HepG2 (cell line): Measurements from ENCODE around the gene RAB6A. TPM values are rescaled to one million over a fixed set of nuclear protein-coding genes. Genes with fewer than 3 reads are reported as not detected.

Experiments
- ARID2 ChIP-seq: sonication (generic); formaldehyde crosslinking; IDR thresholded peaks from 2 replicates; pipeline ENCODE4 v1.8.1; 2022; ENCODE audit warnings: mild to moderate bottlenecking, missing genetic modification reagents, borderline replicate concordance
- BATF2 ChIP-seq: sonication (generic); formaldehyde crosslinking; IDR thresholded peaks from 2 replicates; pipeline ENCODE4 v1.8.0; 2022; ENCODE audit warnings: mild to moderate bottlenecking, missing genetic modification reagents, moderate library complexity
- EED ChIP-seq: sonication (generic); formaldehyde crosslinking; IDR thresholded peaks from 2 replicates; pipeline ENCODE4 v1.5.0; 2020; ENCODE audit warnings: mild to moderate bottlenecking, missing genetic modification reagents
- ETV5 ChIP-seq: IDR thresholded peaks from 2 replicates; pipeline ENCODE4 v1.6.1; 2018; ENCODE audit warnings: missing biosample characterization, missing genetic modification reagents, inconsistent platforms, borderline replicate concordance
- ETV6 ChIP-seq: sonication (generic); formaldehyde crosslinking; conservative IDR thresholded peaks from 2 replicates; pipeline ENCODE4 v1.4.0; 2020; ENCODE audit warnings: missing genetic modification reagents
- HNRNPK ChIP-seq: fragments of 200-400 bp; formaldehyde crosslinking; IDR thresholded peaks from 2 replicates; pipeline ENCODE4 v1.6.1; 2018; ENCODE audit warnings: low read length, low read depth, moderate library complexity, mild to moderate bottlenecking; ENCODE audit not compliant: poor library complexity, severe bottlenecking
- JUND ChIP-seq: sonication (generic); formaldehyde crosslinking; IDR thresholded peaks from 2 replicates; pipeline ENCODE4 v1.8.0; 2022; ENCODE audit warnings: mild to moderate bottlenecking, missing genetic modification reagents
- LCORL ChIP-seq, 2 experiments: fragments of 450-650 bp in 1 of 2; sonication (generic) in 1 of 2; formaldehyde crosslinking in 1 of 2; IDR thresholded peaks; 2 replicates each; pipeline versions ENCODE4 v1.5.0 to v1.6.1; 2017 to 2020; ENCODE audit warnings: antibody characterized with exemption in 1 of 2, missing genetic modification reagents in 1 of 2
- MIER3 ChIP-seq: IDR thresholded peaks from 2 replicates; pipeline ENCODE4 v1.6.1; 2016; ENCODE audit warnings: missing compliant biosample characterization, borderline replicate concordance
- MTF2 ChIP-seq: sonication (generic); formaldehyde crosslinking; IDR thresholded peaks from 2 replicates; pipeline ENCODE4 v1.5.0; 2020; ENCODE audit warnings: missing genetic modification reagents, borderline replicate concordance
- SNAI1 ChIP-seq: sonication (generic); formaldehyde crosslinking; IDR thresholded peaks from 2 replicates; pipeline ENCODE4 v1.5.0; 2020; ENCODE audit warnings: mild to moderate bottlenecking, missing genetic modification reagents, borderline replicate concordance
- SNRNP70 ChIP-seq: fragments of 200-400 bp; formaldehyde crosslinking; IDR thresholded peaks from 2 replicates; pipeline ENCODE4 v1.6.1; 2017; ENCODE audit warnings: mild to moderate bottlenecking, low read depth, low read length, moderate library complexity
- SOX5 ChIP-seq: IDR thresholded peaks from 2 replicates; pipeline ENCODE4 v1.6.1; 2016; ENCODE audit warnings: borderline replicate concordance
- SYNCRIP ChIP-seq: fragments of 200-400 bp; formaldehyde crosslinking; IDR thresholded peaks from 2 replicates; pipeline ENCODE4 v1.6.1; 2018; ENCODE audit warnings: mild to moderate bottlenecking, low read depth, low read length; ENCODE audit not compliant: insufficient read depth
- TBX2 ChIP-seq: sonication (generic); formaldehyde crosslinking; IDR thresholded peaks from 2 replicates; pipeline ENCODE4 v1.5.0; 2020; ENCODE audit warnings: missing genetic modification reagents, mild to moderate bottlenecking, borderline replicate concordance
- ZEB1 ChIP-seq: IDR thresholded peaks from 2 replicates; pipeline ENCODE4 v1.6.1; 2012; ENCODE audit warnings: mild to moderate bottlenecking, low read depth, inconsistent platforms; ENCODE audit not compliant: insufficient replicate concordance
- ZFP36 ChIP-seq: fragments of 150-350 bp; IDR thresholded peaks from 2 replicates; pipeline ENCODE4 v1.6.1; 2018; ENCODE audit warnings: borderline replicate concordance, low read length, low read depth; ENCODE audit not compliant: partially characterized antibody
- ZNF20 ChIP-seq: sonication (generic); formaldehyde crosslinking; IDR thresholded peaks from 2 replicates; pipeline ENCODE4 v1.4.0; 2020; ENCODE audit warnings: mild to moderate bottlenecking, moderate library complexity, missing genetic modification reagents
- ZNF205 ChIP-seq: IDR thresholded peaks from 2 replicates; pipeline ENCODE4 v1.6.1; 2018; ENCODE audit warnings: missing biosample characterization, missing genetic modification reagents
- ZNF225 ChIP-seq: sonication (generic); formaldehyde crosslinking; IDR thresholded peaks from 2 replicates; pipeline ENCODE4 v1.4.0; 2020; ENCODE audit warnings: mild to moderate bottlenecking, missing genetic modification reagents
- ZNF317 ChIP-seq: sonication (generic); formaldehyde crosslinking; IDR thresholded peaks from 2 replicates; pipeline ENCODE4 v1.5.0; 2020; ENCODE audit warnings: mild to moderate bottlenecking, missing genetic modification reagents
- ZNF446 ChIP-seq: sonication (generic); formaldehyde crosslinking; IDR thresholded peaks from 2 replicates; pipeline ENCODE4 v1.5.0; 2020; ENCODE audit warnings: mild to moderate bottlenecking, missing genetic modification reagents
- ZNF569 ChIP-seq: sonication (generic); formaldehyde crosslinking; IDR thresholded peaks from 2 replicates; pipeline ENCODE4 v1.5.0; 2020; ENCODE audit warnings: mild to moderate bottlenecking, missing genetic modification reagents, moderate library complexity, borderline replicate concordance
- ZNF670 ChIP-seq: sonication (generic); formaldehyde crosslinking; IDR thresholded peaks from 2 replicates; pipeline ENCODE4 v1.8.0; 2022; ENCODE audit warnings: mild to moderate bottlenecking, missing genetic modification reagents, borderline replicate concordance
- ZNF75D ChIP-seq: sonication (generic); formaldehyde crosslinking; IDR thresholded peaks from 2 replicates; pipeline ENCODE4 v1.8.1; 2023; ENCODE audit warnings: missing genetic modification reagents, mild to moderate bottlenecking, borderline replicate concordance
- ZNF761 ChIP-seq: sonication (generic); formaldehyde crosslinking; conservative IDR thresholded peaks from 2 replicates; pipeline ENCODE4 v1.4.0; 2020; ENCODE audit warnings: mild to moderate bottlenecking, missing genetic modification reagents
- ZSCAN12 ChIP-seq: sonication (generic); formaldehyde crosslinking; IDR thresholded peaks from 2 replicates; pipeline ENCODE4 v1.9.0; 2021; ENCODE audit warnings: mild to moderate bottlenecking, missing genetic modification reagents
- ZSCAN25 ChIP-seq: sonication (generic); formaldehyde crosslinking; IDR thresholded peaks from 2 replicates; pipeline ENCODE4 v1.8.0; 2022; ENCODE audit warnings: mild to moderate bottlenecking, missing genetic modification reagents
- polyA plus RNA-seq, 8 experiments: library from polyadenylated mRNA; depleted of rRNA in 3 of 8; stranded (reverse) in 7 of 8; unstranded in 1 of 8; fragments of >200 nt; fragmentation: Illumina TruSeq in 4 of 8; extraction: Trizol in 4 of 8; gene quantifications; 2 replicates each; pipeline versions ENCODE4 v1.2.1 to v1.2.3, GENCODE V29; 2011 to 2016; ENCODE audit warnings: low read depth in 4 of 8, missing spikeins in 1 of 8, mixed read lengths in 1 of 8; ENCODE audit not compliant: insufficient read depth in 1 of 8
- total RNA-seq, 5 experiments: library from RNA; depleted of rRNA; stranded (reverse); fragments of >200 nt; fragmentation: Illumina TruSeq; extraction: Trizol; gene quantifications; 2 replicates each; pipeline ENCODE4 v1.2.3, GENCODE V29; 2016; ENCODE audit warnings: low read depth in 1 of 5
- TF ChIP-seq, protein P1 (sequence below): fragments of 450-650 bp; IDR thresholded peaks from 2 replicates; pipeline ENCODE4 v1.6.1; 2016

The RAB6A gene
- total and polyA plus RNA-seq, 2 of the 13 experiments (the other 11 are each of a cell fraction or from before 2014, with no cell fraction given): 74.3 to 121 TPM

- TF ChIP-seq, protein P1, sequence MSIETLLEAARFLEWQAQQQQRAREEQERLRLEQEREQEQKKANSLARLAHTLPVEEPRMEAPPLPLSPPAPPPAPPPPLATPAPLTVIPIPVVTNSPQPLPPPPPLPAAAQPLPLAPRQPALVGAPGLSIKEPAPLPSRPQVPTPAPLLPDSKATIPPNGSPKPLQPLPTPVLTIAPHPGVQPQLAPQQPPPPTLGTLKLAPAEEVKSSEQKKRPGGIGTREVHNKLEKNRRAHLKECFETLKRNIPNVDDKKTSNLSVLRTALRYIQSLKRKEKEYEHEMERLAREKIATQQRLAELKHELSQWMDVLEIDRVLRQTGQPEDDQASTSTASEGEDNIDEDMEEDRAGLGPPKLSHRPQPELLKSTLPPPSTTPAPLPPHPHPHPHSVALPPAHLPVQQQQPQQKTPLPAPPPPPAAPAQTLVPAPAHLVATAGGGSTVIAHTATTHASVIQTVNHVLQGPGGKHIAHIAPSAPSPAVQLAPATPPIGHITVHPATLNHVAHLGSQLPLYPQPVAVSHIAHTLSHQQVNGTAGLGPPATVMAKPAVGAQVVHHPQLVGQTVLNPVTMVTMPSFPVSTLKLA: peak; percentile 76
- TF ChIP-seq SYNCRIP (no peak), EED (CRISPR knock-in tag) (no peak), ETV5 (CRISPR knock-in tag) (peak; percentile 16; the same call in 1 of the 2 replicates), ZNF446 (CRISPR knock-in tag) (no peak), ZNF670 (CRISPR knock-in tag) (peak; percentile 39; the same call in 1 of the 2 replicates), ZNF317 (CRISPR knock-in tag) (peak; percentile 81), TBX2 (CRISPR knock-in tag) (peak; percentile 77), ZFP36 (no peak), ZNF75D (CRISPR knock-in tag) (no peak), HNRNPK (no peak), ZNF20 (CRISPR knock-in tag) (no peak), ARID2 (CRISPR knock-in tag) (no peak), SNAI1 (no peak), ZNF205 (CRISPR knock-in tag) (no peak), ZNF761 (CRISPR knock-in tag) (0 out of 2 replicates have a peak, but pooled peaks have one; percentile 38), ETV6 (CRISPR knock-in tag) (peak; percentile 49; the same call in 1 of the 2 replicates), SOX5 (CRISPR knock-in tag) (peak; percentile 61; the same call in 1 of the 2 replicates), ZNF569 (no peak), ZSCAN25 (CRISPR knock-in tag) (no peak; the same call in 1 of the 2 replicates), BATF2 (CRISPR knock-in tag) (no peak), ZEB1 (no peak), SNRNP70 (no peak), ZNF225 (CRISPR knock-in tag) (0 out of 2 replicates have a peak, but pooled peaks have one; percentile 51), MIER3 (peak; percentile 72; the same call in 1 of the 2 replicates), MTF2 (CRISPR knock-in tag) (no peak), JUND (CRISPR knock-in tag) (peak; percentile 95), LCORL (IDR thresholded peaks at IDR 0.05) (no peak), LCORL (CRISPR knock-in tag; IDR thresholded peaks at IDR 0.05) (peak; percentile 54; the same call in 1 of the 2 replicates), ZSCAN12 (CRISPR knock-in tag) (no peak)
Measured at GRCh38 chr11:73779084-73779902, 18.4 kb upstream of the RAB6A start (continued).
